ENCODE measurements around the gene PARP15. TPM values are rescaled to one million over a fixed set of nuclear protein-coding genes. Genes with fewer than 3 reads are reported as not detected.

The PARP15 gene
- 1 to 10 TPM in 4 of 5 donors, not detected in 1; 1.2 to 4.5 (median 1.9) TPM for total RNA-seq
- polyA plus RNA-seq: 1 to 10 TPM in 2 of 3 donors, under 1 TPM in 1; 0.25 to 1.3 (median 1.2) TPM
- long read RNA-seq, donor 1: 0 reads
- long read RNA-seq, donor 2: 0 reads
- long read RNA-seq, donor 3: 0 reads
- long read RNA-seq, donor 4: 0 reads
- long read RNA-seq, donor 5: 0 reads
- long read RNA-seq, donor 6: 0 reads
- long read RNA-seq, donor 7: 0 reads
- long read RNA-seq, donor 8: 0 reads
- long read RNA-seq, donor 9: 0 reads
- long read RNA-seq, donor 10: 0 reads

DNA sequence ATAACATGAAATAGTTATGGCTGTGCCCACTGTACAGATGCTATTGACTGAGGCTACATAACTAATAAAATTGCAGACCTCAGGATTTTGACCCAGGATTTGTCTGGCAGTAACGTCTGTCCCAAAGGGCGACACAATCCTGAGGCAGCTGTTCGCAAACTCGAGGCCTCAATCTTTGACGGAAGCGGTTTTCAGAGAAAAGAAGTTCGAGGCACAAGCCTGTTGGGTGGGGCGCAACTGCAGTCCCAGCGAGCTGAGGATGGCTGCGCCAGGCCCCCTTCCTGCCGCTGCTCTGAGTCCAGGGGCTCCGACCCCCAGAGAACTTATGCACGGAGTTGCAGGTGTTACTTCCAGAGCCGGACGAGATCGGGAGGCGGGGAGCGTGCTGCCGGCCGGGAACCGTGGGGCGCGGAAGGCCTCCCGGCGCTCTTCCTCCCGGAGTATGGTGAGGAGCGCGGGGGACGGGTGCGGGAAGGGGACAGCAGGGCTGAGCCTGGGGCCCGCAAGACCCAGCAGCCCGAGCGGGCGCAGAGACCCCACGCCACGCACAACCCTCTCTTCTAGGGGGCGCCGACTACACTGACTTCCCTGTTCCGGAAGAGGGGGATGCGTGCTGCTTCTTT lies at the start of gene PARP15:
TSS of gene PARP15 (plus strand) at position 242 of the 623 bp plus-strand sequence. CDS start at position 260, 18 bp downstream.
- Histone ChIP-seq H3K9me3 (peaks cover 0 to 14% (median 11%) of the 10 kb centered on the region in 4 donors), H3K27me3 (peaks cover 0 to 4% (median 0%) of the 10 kb centered on the region in 3 donors), H3K36me3 (peaks cover 0 to 18% (median 15%) of the 10 kb centered on the region in 4 donors), H3K4me3 (peak within 1 kb of the TSS; percentile 43 to 54 (median 48)), H3K27ac (peak within 1 kb of the TSS in 3 of 5 donors; percentile 30 to 71 (median 43)), H3K4me1 (peaks cover 0 to 24% (median 12%) of the 10 kb centered on the region in 4 donors)
- DNase-seq: peak in 1 of 2 donors; percentile 51
- intact Hi-C loops (cut with DNase I; ENCODE audit: low total_unique reads): no loop called here
- WGBS, 5 donors: 4 to 15% (median 8%) methylated on average over 16 to 40 of the region's 40 CpGs
- TF ChIP-seq, protein P1, sequence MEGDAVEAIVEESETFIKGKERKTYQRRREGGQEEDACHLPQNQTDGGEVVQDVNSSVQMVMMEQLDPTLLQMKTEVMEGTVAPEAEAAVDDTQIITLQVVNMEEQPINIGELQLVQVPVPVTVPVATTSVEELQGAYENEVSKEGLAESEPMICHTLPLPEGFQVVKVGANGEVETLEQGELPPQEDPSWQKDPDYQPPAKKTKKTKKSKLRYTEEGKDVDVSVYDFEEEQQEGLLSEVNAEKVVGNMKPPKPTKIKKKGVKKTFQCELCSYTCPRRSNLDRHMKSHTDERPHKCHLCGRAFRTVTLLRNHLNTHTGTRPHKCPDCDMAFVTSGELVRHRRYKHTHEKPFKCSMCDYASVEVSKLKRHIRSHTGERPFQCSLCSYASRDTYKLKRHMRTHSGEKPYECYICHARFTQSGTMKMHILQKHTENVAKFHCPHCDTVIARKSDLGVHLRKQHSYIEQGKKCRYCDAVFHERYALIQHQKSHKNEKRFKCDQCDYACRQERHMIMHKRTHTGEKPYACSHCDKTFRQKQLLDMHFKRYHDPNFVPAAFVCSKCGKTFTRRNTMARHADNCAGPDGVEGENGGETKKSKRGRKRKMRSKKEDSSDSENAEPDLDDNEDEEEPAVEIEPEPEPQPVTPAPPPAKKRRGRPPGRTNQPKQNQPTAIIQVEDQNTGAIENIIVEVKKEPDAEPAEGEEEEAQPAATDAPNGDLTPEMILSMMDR (IDR thresholded peaks at IDR 0.05): no peak
- TF ChIP-seq POLR2AphosphoS5 (IDR thresholded peaks at IDR 0.05) (no peak), EP300 (IDR thresholded peaks at IDR 0.05) (no peak), POLR2A (IDR thresholded peaks at IDR 0.05) (no peak)

- intact Hi-C loops (cut with DNase I; ENCODE audit: low total_unique reads): no loop called here
- no peaks in the 10 kb centered on the region for H3K9me3 ChIP-seq
- no peaks in the 10 kb centered on the region for H3K27me3 ChIP-seq
- no peaks in the 10 kb centered on the region for H3K4me1 ChIP-seq
- no peak overlapping the region for H3K27ac ChIP-seq
- H3K4me3 ChIP-seq: no peak overlapping the region
- 72 to 93% (median 78%) methylated on average over 2 of the region's 2 CpGs for WGBS, 5 donors
- H3K36me3 ChIP-seq: peaks cover 48 to 85% (median 82%) of the 10 kb centered on the region in 4 donors
- no peak for DNase-seq
- TF ChIP-seq POLR2A (IDR thresholded peaks at IDR 0.05): no peak
- TF ChIP-seq, protein P1 (IDR thresholded peaks at IDR 0.05): no peak
- no peak for TF ChIP-seq EP300 (IDR thresholded peaks at IDR 0.05)
- no peak for TF ChIP-seq POLR2AphosphoS5 (IDR thresholded peaks at IDR 0.05)
Observed at GRCh38 chr3:122530164-122530563, 47.3 kb upstream of the PARP15 start.

DNA sequence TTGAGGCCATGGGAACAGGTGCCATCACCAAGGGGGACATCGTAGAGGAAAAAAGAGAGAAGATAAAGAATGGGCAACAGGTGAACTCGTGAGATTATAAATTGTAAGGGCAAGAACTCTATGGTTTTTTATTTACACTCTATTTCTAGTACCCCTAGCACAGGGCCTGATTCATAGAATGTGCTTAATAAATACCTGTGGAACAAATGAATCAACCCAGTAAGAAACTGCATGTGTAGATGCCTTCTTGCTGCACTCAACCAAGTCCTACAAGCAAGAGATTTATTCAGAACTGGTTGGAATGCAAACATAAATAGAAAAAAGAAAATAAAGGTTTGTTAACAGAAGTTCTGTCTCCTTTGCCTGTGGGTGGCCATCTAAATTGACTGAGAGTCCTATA lies 44.0 kb upstream of the PARP15 start:
- 86 to 96% (median 87%) methylated on average over 2 of the region's 2 CpGs for WGBS, 5 donors
- no peak for DNase-seq
- Histone ChIP-seq H3K36me3 (peaks cover 57 to 99% (median 94%) of the 10 kb centered on the region in 4 donors), H3K27ac (no peak overlapping the region), H3K4me3 (no peak overlapping the region), H3K4me1 (peaks cover 0 to 6% (median 0%) of the 10 kb centered on the region in 4 donors), H3K9me3 (no peaks in the 10 kb centered on the region), H3K27me3 (no peaks in the 10 kb centered on the region)
- intact Hi-C loops (cut with DNase I; ENCODE audit: low total_unique reads): no loop called here
- no peak for TF ChIP-seq POLR2AphosphoS5 (IDR thresholded peaks at IDR 0.05)
- no peak for TF ChIP-seq POLR2A (IDR thresholded peaks at IDR 0.05)
- TF ChIP-seq, protein P1 (IDR thresholded peaks at IDR 0.05): no peak
- TF ChIP-seq EP300 (IDR thresholded peaks at IDR 0.05): no peak

DNA sequence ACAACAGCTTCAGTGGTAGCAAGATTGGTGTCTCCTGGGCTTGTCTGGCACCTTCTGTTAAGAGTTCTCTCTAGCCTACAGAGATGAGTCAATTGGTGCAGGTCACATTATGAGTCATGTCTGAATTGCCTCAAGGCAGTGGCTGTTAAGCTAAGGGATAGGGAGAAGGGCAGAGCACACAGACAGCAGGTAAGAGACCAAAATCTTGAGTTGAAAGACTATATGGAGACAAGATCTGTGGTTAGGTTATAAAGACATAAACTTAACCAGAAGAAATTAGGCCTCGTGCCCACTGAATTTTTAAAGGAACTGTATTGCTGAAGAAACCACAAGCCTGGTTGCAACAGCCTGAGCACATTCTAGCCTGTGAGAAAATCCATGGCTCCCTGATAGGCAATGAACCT lies 43.5 kb upstream of the PARP15 start:
- TF ChIP-seq EP300 (IDR thresholded peaks at IDR 0.05) (no peak), POLR2AphosphoS5 (IDR thresholded peaks at IDR 0.05) (no peak)
- H3K36me3 ChIP-seq: peaks cover 57 to 99% (median 94%) of the 10 kb centered on the region in 4 donors
- no peaks in the 10 kb centered on the region for H3K9me3 ChIP-seq
- no peak overlapping the region for H3K27ac ChIP-seq
- 76 to 84% (median 79%) methylated on average over 1 of the region's 1 CpG for WGBS, 5 donors
- H3K4me3 ChIP-seq: no peak overlapping the region
- intact Hi-C loops (cut with DNase I; ENCODE audit: low total_unique reads): no loop called here
- peaks cover 0 to 6% (median 0%) of the 10 kb centered on the region in 4 donors for H3K4me1 ChIP-seq
- DNase-seq: no peak
- H3K27me3 ChIP-seq: no peaks in the 10 kb centered on the region
